Skin epidermis (tissue), 12 donors: Measurements from ENCODE around the gene CARS2.
"Not testable (repeated sequence)": the region's sequence is repeated elsewhere in the genome, so short reads cannot be mapped to it uniquely, and the experiment has no call there.

Source experiments
- H3K27ac ChIP-seq, 21 experiments: fragments of 200-600 bp; sonication (generic) in 11 of 21; one replicate each; pipeline ENCODE4 v1.5.0; 2020; ENCODE audit warnings: mild to moderate bottlenecking in 3 of 21, inconsistent platforms in 2 of 21, moderate library complexity in 2 of 21
- H3K4me3 ChIP-seq, 7 experiments: fragments of 200-600 bp; sonication (generic) in 2 of 7; one replicate each; pipeline ENCODE4 v1.5.0; 2020; ENCODE audit warnings: inconsistent platforms in 2 of 7, mild to moderate bottlenecking in 2 of 7, moderate library complexity in 1 of 7

The CARS2 gene

GRCh38 chr13:110705826-110706569 lies at the start of gene CARS2:
Gene CARS2, minus strand, starts transcription at chr13:110706116. Its CDS starts 23 bp downstream, at chr13:110706093.
- peak within 1 kb of the TSS; percentile 69 to 92 (median 86) for H3K27ac ChIP-seq

GRCh38 chr13:110748271-110748670 lies 42.4 kb upstream of the CARS2 start:
- Histone ChIP-seq H3K27ac (no peak overlapping the region), H3K4me3 (no peak overlapping the region)

More at GRCh38 chr13:110705826-110706569, at the start of gene CARS2:
- H3K4me3 ChIP-seq, result peak within 1 kb of the TSS; percentile 62 to 85 (median 71)

- Histone ChIP-seq H3K27ac (no peak overlapping the region), H3K4me3 (no peak overlapping the region)
Observed at GRCh38 chr13:110746438-110746837, 40.5 kb upstream of the CARS2 start.

- no peak overlapping the region for H3K4me3 ChIP-seq
- no peak overlapping the region for H3K27ac ChIP-seq
Observed at GRCh38 chr13:110743687-110744086, 37.8 kb upstream of the CARS2 start.

- no peak overlapping the region for H3K4me3 ChIP-seq
- H3K27ac ChIP-seq, result no peak overlapping the region
Observed at GRCh38 chr13:110737555-110737954, 31.6 kb upstream of the CARS2 start.

- no peak overlapping the region for H3K4me3 ChIP-seq
Observed at GRCh38 chr13:110734561-110734960, 28.6 kb upstream of the CARS2 start.

GRCh38 chr13:110731072-110731471 lies 25.2 kb upstream of the CARS2 start:
- Histone ChIP-seq H3K27ac (no peak overlapping the region), H3K4me3 (no peak overlapping the region)

More at GRCh38 chr13:110734561-110734960, 28.6 kb upstream of the CARS2 start:
- H3K27ac ChIP-seq, result no peak overlapping the region

GRCh38 chr13:110726726-110727125 lies 20.8 kb upstream of the CARS2 start:
- H3K27ac ChIP-seq, result peak overlapping the region in 1 of 21 experiments; percentile 2
- no peak overlapping the region for H3K4me3 ChIP-seq

- not testable (repeated sequence) for H3K4me3 ChIP-seq
- peak overlapping the region in 1 of 21 experiments; percentile 2 for H3K27ac ChIP-seq
Observed at GRCh38 chr13:110726153-110726552, 20.2 kb upstream of the CARS2 start.

- Histone ChIP-seq H3K4me3 (no peak overlapping the region), H3K27ac (no peak overlapping the region)
Observed at GRCh38 chr13:110723598-110723997, 17.7 kb upstream of the CARS2 start.

GRCh38 chr13:110722971-110723370 lies 17.1 kb upstream of the CARS2 start:
- H3K4me3 ChIP-seq, result no peak overlapping the region
- peak overlapping the region in 1 of 21 experiments; percentile 38 for H3K27ac ChIP-seq

GRCh38 chr13:110719036-110719710 lies 13.3 kb upstream of the CARS2 start:
- Histone ChIP-seq H3K27ac (peak overlapping the region in 1 of 21 experiments; percentile 5), H3K4me3 (no peak overlapping the region)

GRCh38 chr13:110716247-110716515 lies 10.3 kb upstream of the CARS2 start:
- Histone ChIP-seq H3K27ac (peak overlapping the region; percentile 54 to 97 (median 87)), H3K4me3 (peak overlapping the region; percentile 75 to 99 (median 96))

- H3K27ac ChIP-seq, result peak overlapping the region; percentile 54 to 100 (median 97)
Observed at GRCh38 chr13:110715395-110716246, 9.7 kb upstream of the CARS2 start.

GRCh38 chr13:110714797-110715394 lies 9.0 kb upstream of the CARS2 start:
- Histone ChIP-seq H3K27ac (peak overlapping the region; percentile 77 to 100 (median 98)), H3K4me3 (peak overlapping the region; percentile 76 to 99 (median 93))

More at GRCh38 chr13:110715395-110716246, 9.7 kb upstream of the CARS2 start:
- peak overlapping the region; percentile 84 to 99 (median 97) for H3K4me3 ChIP-seq

- peak overlapping the region; percentile 77 to 100 (median 98) for H3K27ac ChIP-seq
- H3K4me3 ChIP-seq, result peak overlapping the region; percentile 76 to 99 (median 93)
Observed at GRCh38 chr13:110713981-110714796, 8.3 kb upstream of the CARS2 start.

GRCh38 chr13:110713642-110713952 lies 7.7 kb upstream of the CARS2 start, which contains the start of gene ING1:
Gene ING1, plus strand, starts transcription at chr13:110713700. Its CDS starts 450 bp downstream, at chr13:110714150.
- Histone ChIP-seq H3K27ac (peak within 1 kb of the TSS; percentile 92 to 100 (median 98)), H3K4me3 (peak within 1 kb of the TSS; percentile 76 to 99 (median 93))

- peak overlapping the region; percentile 76 to 99 (median 93) for H3K4me3 ChIP-seq
- H3K27ac ChIP-seq, result peak overlapping the region; percentile 92 to 100 (median 98)
Observed at GRCh38 chr13:110712849-110713641, 7.1 kb upstream of the CARS2 start.
